Natural killer cell treated with Interleukin-12 subunit alpha and Interleukin-12 subunit beta and Interleukin-15 and Interleukin-18, amount 100 ng/mL, for 72 hours (primary cell): ENCODE data around the gene GRIK4. TPM values are rescaled to one million over a fixed set of nuclear protein-coding genes. Genes with fewer than 3 reads are reported as not detected.

Experiments used
- ATAC-seq, 2 donors: fragments of 150-1000 bp; cut with Tn5 transposase in 1 of 2; sonication (Bioruptor Pico), chemical (Tn5 transposase) in 1 of 2; 2 replicates each; pipeline ENCODE4 v1.10.0; 2021
- DNase-seq: peaks from one replicate; pipeline ENCODE4 v3.0.0; 2022; ENCODE audit warnings: low spot score
- H3K27ac Mint-ChIP-seq, 2 donors: 1 replicate in 1 of 2; 2 replicates in 1 of 2; pipeline ENCODE4 v1.8.0; 2022; ENCODE audit warnings: mixed read lengths in 2 of 2, mild to moderate bottlenecking in 1 of 2, moderate library complexity in 1 of 2
- H3K27me3 Mint-ChIP-seq, 2 donors: 1 replicate in 1 of 2; 2 replicates in 1 of 2; pipeline ENCODE4 v1.8.0; 2022; ENCODE audit warnings: mixed read lengths in 2 of 2
- H3K36me3 Mint-ChIP-seq: one replicate; pipeline ENCODE4 v1.8.0; 2022; ENCODE audit warnings: mixed read lengths
- H3K4me1 Mint-ChIP-seq, 2 donors: 1 replicate in 1 of 2; 2 replicates in 1 of 2; pipeline ENCODE4 v1.8.0; 2022; ENCODE audit warnings: low read depth in 2 of 2, mixed read lengths in 2 of 2, mild to moderate bottlenecking in 1 of 2
- H3K4me3 Mint-ChIP-seq: one replicate; pipeline ENCODE4 v1.8.0; 2022; ENCODE audit warnings: mixed read lengths
- H3K9me3 Mint-ChIP-seq: 2 replicates; pipeline ENCODE4 v1.8.0; 2022; ENCODE audit warnings: mixed read lengths
- total RNA-seq, 2 donors: library from RNA; stranded (reverse); gene quantifications; one replicate each; pipeline ENCODE4 v1.2.3, GENCODE V29; 2022

The GRIK4 gene
- total RNA-seq, 2 donors from 2014 or later = 1.4 to 1.8 TPM

DNA sequence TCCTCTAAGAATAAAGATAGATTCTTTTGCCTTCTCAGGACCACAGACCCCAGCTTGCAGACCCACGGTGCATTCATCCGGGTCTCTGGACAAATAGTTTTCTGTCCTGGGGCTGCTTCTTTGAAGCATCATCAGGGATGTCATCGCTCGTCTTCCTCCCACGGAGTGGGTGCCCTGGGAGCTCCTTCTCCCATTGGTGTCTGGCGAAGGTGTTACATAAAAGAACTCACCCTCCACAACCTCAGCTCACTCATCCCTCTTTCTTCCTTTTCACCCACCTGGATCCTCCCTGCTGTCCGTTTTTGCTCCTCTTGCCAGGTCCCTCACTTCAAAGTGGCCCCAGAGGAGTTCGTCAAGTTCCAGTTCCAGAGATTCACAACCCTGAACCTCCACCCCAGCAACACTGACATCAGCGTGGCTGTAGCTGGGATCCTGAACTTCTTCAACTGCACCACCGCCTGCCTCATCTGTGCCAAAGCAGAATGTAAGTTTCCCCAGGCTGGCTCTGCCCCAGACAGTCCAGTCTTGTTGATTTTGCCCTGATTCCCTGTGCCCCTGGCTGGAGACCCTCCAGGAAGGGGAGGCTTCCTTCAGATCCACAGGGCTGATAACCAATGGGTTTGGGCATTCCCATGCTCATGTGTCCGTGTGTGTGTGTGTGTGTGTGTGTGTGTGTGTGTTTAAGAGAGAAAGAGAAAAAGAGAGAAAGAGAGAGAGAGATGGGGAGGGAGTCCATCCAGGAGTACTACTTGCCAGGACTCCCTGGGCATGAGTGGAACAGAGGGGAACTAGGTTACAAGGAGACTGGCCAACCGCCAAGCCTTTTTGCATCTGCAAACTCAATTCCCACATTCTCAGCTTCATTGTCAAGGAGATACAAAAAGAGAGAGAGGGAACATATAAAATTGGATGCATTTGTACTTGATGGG, 308.2 kb downstream of the GRIK4 start:
- no peak for ATAC-seq

DNA sequence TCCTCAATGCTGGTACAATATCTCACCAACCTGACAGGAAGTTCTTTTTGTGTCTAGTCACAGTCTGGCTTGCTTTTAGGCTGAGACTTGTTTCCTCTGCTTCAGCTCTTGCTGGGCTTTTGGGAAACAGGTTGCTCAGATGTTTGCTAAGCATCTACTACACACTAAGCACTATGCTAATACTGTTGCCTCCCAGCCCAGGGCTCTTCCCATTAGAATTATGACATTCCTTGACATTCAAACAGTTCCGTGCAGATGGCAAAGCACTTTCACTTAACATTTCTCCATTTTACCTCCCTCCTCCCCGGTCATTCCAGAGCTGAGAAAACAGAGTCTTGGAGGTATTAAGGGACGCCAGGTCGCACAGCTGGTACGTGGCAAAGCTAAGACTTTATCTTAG, 311.6 kb downstream of the GRIK4 start:
- peaks cover 5 to 6% of the 10 kb centered on the region in 2 donors for H3K27me3 Mint-ChIP-seq
- no peak overlapping the region for H3K4me3 Mint-ChIP-seq
- H3K36me3 Mint-ChIP-seq = no peaks in the 10 kb centered on the region
- no peak for DNase-seq
- ATAC-seq = no peak
- H3K27ac Mint-ChIP-seq = peak overlapping the region in 1 of 2 donors; percentile 2
- peaks cover 21 to 29% of the 10 kb centered on the region in 2 donors for H3K4me1 Mint-ChIP-seq
- no peaks in the 10 kb centered on the region for H3K9me3 Mint-ChIP-seq

More for the DNA sequence above, 308.2 kb downstream of the GRIK4 start:
- Mint-ChIP-seq H3K27me3 (peaks cover 0 to 16% of the 10 kb centered on the region in 2 donors), H3K4me3 (peak overlapping the region; percentile 3), H3K9me3 (no peaks in the 10 kb centered on the region), H3K4me1 (peaks cover 22 to 41% of the 10 kb centered on the region in 2 donors), H3K36me3 (no peaks in the 10 kb centered on the region), H3K27ac (peak overlapping the region; percentile 38 to 64)
- DNase-seq = no peak

DNA sequence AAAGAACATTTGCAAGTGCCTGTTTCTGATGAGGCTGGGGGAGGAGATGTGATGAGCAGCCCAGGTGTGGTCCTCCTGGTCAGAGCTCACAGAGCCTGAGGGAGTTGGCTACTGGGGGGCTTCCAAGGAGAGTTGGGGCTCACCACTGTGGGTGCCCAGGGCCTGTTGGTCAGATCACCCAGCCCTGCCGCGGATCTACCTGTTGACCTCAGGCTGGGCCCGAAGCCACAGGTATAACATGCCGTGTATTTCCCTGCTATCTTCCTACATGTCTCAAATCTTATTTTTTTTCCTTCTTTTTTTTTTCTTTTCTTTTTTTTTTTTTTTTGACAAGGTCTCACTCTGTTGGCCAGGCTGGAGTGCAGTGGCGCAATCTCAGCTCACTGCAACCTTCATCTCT, 312.7 kb downstream of the GRIK4 start:
- Mint-ChIP-seq H3K27me3 (peaks cover 6% of the 10 kb centered on the region in 2 donors), H3K36me3 (no peaks in the 10 kb centered on the region), H3K4me3 (no peak overlapping the region), H3K9me3 (no peaks in the 10 kb centered on the region), H3K27ac (peak overlapping the region; percentile 2 to 49), H3K4me1 (peaks cover 19 to 22% of the 10 kb centered on the region in 2 donors)
- no peak for DNase-seq
- no peak for ATAC-seq

DNA sequence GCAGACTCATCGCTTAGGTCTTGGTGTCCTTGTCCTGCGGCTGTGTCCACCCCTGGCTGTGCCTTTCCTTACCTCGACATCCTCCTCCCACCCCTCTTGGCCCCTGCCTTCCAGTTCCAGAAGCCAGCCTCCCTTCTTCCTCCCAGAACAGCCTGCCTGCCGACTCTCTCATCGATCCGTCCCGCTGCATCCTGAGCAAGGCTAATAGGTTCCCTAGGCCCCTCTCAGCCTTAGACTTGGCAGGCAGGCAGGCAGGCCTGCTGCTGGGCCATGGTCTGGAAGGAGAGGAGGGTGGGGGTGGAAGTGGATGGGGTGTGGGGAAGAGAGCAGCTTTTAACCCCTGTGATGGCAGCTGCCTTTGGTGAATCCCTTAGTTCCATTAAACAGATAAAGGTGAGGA, 315.6 kb downstream of the GRIK4 start:
- Mint-ChIP-seq H3K36me3 (no peaks in the 10 kb centered on the region), H3K4me3 (no peak overlapping the region), H3K4me1 (peaks cover 8 to 11% of the 10 kb centered on the region in 2 donors), H3K27ac (peak overlapping the region in 1 of 2 donors; percentile 68), H3K27me3 (peaks cover 0 to 6% of the 10 kb centered on the region in 2 donors), H3K9me3 (no peaks in the 10 kb centered on the region)
- DNase-seq = no peak
- no peak for ATAC-seq

DNA sequence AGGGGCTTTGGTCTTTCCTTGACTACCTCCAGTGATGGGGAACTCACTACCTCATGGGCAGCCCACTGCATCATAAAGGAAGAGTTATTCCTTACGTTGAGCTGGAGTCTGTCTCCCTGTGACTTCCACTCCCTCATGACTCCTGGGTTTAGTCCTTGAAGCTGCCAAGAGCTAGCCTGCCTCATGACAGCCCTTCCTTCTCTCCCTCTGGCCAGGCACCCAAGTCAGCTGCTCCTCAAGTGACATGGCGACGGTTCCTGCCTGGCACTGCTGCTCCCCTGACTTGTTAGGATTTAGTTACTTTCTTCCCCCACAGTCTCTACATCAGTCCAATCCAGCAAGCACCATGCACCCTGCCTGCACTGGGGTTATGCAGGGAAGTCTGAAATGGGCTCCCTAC, 316.3 kb downstream of the GRIK4 start:
- no peak overlapping the region for H3K4me3 Mint-ChIP-seq
- H3K36me3 Mint-ChIP-seq = no peaks in the 10 kb centered on the region
- H3K4me1 Mint-ChIP-seq = peaks cover 8 to 11% of the 10 kb centered on the region in 2 donors
- H3K27me3 Mint-ChIP-seq = peaks cover 0 to 6% of the 10 kb centered on the region in 2 donors
- ATAC-seq (no peak), DNase-seq (no peak)
- H3K9me3 Mint-ChIP-seq = no peaks in the 10 kb centered on the region
- no peak overlapping the region for H3K27ac Mint-ChIP-seq

DNA sequence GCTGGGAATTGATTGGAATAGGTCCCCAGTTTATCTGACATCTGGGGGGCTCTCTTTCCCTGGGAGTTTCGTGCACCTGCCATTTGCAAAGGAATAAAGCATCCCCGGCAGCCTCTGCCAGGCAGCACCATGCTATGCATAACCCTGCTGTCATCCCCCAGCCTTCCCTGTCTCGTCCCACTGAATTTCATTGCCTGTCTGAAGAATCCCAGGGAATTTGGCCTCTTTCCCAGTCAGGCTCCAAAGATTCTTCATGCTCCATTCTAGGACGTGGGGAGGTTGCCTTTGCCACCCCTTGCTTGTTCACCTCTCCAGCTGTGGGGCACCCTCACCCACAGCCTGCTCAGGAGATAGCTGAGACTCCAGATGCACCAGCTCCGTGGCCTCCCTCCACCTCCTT, 317.3 kb downstream of the GRIK4 start:
- no peak for DNase-seq
- Mint-ChIP-seq H3K9me3 (no peaks in the 10 kb centered on the region), H3K4me1 (peaks cover 3 to 7% of the 10 kb centered on the region in 2 donors), H3K27ac (no peak overlapping the region), H3K4me3 (no peak overlapping the region), H3K27me3 (peaks cover 3 to 6% of the 10 kb centered on the region in 2 donors), H3K36me3 (no peaks in the 10 kb centered on the region)
- no peak for ATAC-seq

DNA sequence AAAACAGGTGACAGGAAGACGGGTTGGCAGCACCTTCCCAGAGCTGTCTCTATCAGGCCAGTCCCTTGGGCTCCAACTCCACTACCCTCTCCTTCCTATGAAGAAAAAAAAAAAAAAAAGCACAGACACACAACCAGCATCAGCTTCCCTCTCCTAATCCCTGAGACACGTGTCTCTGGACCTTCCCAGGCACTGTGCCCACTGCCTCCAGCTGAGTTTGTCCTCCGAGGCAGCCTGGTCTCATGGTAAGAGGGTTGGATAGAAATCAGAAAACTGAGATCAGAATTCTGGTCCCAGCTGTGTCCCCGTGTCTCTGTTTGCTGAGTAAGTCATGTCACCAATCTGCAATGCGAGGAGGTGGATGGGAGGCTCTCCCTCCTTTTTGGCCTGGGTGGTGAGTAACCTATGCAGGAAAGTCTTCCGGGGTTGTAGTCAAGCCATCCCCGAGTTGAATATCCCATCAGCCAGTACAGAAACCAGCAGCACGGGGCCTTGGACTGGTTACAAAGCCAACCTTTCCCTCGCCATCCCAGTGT, 318.6 kb downstream of the GRIK4 start:
- Mint-ChIP-seq H3K27ac (no peak overlapping the region), H3K4me1 (peaks cover 0 to 7% of the 10 kb centered on the region in 2 donors), H3K36me3 (no peaks in the 10 kb centered on the region), H3K27me3 (peaks cover 3 to 6% of the 10 kb centered on the region in 2 donors), H3K4me3 (no peak overlapping the region), H3K9me3 (no peaks in the 10 kb centered on the region)
- no peak for ATAC-seq
- no peak for DNase-seq

DNA sequence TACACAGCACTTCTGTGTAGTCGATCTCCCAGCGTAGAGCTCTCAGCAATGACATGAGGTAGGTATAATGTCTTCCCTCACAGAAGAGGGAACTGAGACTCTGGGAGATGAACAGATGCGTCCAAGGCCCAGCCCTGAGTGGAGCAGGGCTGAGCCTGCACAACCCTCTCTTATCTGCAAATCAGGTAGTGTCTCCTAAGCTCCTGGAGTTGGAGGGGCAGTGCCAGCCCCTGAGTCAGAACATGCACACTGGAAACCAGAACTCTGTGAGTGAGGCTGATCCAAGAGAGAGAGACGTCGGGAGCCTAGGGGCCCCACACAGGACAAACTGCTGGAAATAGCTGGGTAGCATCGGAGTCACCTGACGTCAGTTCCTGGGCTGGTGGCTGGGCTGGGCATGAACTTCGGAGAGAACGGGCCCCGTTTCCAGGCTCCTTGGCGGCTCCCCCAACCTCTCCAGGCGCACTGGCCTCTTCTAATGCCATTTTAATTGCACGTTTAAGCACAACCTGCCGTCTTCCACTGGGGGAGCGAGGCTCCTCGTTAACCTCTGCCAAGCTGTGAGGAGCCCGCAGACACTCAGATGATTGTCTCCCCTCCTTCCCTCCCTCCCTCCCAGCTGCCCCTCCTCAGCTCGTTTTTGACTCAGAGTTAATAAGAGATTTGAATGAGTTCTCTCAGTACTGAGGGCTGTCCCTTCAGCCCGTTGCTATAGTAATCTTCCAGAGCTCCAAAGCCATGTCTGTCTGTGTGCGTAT, 321.1 kb downstream of the GRIK4 start:
- H3K27me3 Mint-ChIP-seq = peaks cover 5 to 6% of the 10 kb centered on the region in 2 donors
- H3K4me1 Mint-ChIP-seq = peaks cover 14 to 19% of the 10 kb centered on the region in 2 donors
- no peaks in the 10 kb centered on the region for H3K36me3 Mint-ChIP-seq
- H3K27ac Mint-ChIP-seq = no peak overlapping the region
- ATAC-seq (peak in 1 of 2 donors; percentile 11), DNase-seq (no peak)
- H3K9me3 Mint-ChIP-seq = no peaks in the 10 kb centered on the region
- no peak overlapping the region for H3K4me3 Mint-ChIP-seq

DNA sequence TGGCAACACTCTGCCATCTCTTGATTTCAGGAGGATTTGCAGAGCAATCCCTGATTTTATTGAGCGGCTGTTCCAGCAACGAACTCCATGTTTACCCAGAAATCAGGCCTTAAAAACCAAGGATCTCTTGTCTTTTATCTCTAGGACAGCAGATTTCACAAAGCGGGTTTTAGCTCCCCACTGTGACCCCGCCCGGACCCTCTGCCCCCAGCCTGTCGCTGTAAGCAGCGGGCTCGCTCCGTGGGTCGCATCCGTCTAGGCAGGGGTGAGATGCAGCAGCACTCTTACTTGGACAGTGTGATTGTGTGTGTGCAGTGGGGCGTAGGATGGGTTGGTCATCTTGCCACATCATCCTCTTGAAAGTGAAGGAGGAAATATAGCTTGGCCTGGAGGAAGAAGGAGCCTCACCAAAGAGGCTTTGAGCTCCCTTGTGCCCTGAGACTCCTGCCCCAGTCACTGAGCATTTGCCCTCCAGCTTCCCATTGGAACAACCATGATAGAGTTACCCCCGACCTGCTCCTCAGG, 323.2 kb downstream of the GRIK4 start:
- no peak overlapping the region for H3K27ac Mint-ChIP-seq
- peaks cover 17 to 23% of the 10 kb centered on the region in 2 donors for H3K4me1 Mint-ChIP-seq
- H3K27me3 Mint-ChIP-seq = peaks cover 0 to 6% of the 10 kb centered on the region in 2 donors
- H3K4me3 Mint-ChIP-seq = no peak overlapping the region
- H3K36me3 Mint-ChIP-seq = no peaks in the 10 kb centered on the region
- ATAC-seq (no peak), DNase-seq (no peak)
- no peaks in the 10 kb centered on the region for H3K9me3 Mint-ChIP-seq

DNA sequence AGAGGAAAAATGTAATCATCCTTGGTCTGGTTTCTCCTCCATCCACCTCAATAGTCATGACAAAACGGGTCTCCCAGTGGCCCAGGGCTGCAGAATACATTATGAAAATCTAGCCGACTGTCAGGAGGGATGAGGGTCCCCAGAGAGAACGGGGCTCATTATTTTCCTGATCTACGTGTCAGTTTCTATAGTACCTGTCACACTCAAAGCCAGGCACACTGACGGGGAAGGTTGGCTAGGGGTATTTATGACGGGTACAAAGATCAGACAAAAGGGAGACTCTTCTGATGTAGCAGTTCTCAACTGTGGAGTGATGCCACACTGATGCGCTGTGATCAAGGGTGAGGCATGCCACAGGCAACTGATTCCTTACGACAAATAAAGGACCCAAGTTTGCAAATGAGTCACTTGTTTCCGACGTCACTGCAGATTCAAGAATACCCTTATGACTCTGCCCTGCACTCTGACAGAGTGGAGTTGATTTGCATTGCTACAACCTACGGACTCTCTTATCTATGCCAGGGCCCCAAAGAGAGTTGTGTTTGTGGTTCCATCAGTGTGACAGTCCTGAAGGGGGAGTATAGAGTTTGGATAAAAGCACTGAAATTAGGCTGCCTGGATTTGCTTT, 324.2 kb downstream of the GRIK4 start:
- Mint-ChIP-seq H3K9me3 (no peaks in the 10 kb centered on the region), H3K27ac (peak overlapping the region; percentile 36 to 52), H3K27me3 (peaks cover 0 to 6% of the 10 kb centered on the region in 2 donors), H3K4me3 (peak overlapping the region; percentile 6), H3K4me1 (peaks cover 27 to 29% of the 10 kb centered on the region in 2 donors), H3K36me3 (no peaks in the 10 kb centered on the region)
- ATAC-seq (peak in 1 of 2 donors; percentile 91), DNase-seq (no peak)

DNA sequence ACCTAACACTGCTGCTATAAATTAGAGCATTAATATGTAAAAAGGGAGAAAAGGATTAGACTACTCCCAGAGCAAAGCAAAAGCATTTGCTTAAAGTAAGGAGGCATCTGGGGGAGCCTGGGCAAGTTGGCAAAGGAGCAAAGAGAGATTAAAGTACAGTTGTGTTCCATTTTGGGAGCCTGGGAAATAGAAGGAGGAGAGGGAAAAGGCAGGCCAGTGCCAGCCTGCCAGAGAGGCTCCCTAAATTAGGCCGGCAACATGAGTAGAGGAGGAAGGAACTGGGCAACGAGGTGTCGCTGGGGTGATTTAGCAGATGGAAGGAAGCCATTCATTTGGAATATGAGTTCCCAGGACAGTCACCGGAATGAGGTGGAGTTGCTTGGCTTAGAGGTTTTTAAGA, 326.1 kb downstream of the GRIK4 start:
- no peak overlapping the region for H3K4me3 Mint-ChIP-seq
- ATAC-seq = no peak
- peaks cover 0 to 6% of the 10 kb centered on the region in 2 donors for H3K27me3 Mint-ChIP-seq
- H3K36me3 Mint-ChIP-seq = no peaks in the 10 kb centered on the region
- H3K27ac Mint-ChIP-seq = no peak overlapping the region
- H3K4me1 Mint-ChIP-seq = peaks cover 29 to 30% of the 10 kb centered on the region in 2 donors
- no peaks in the 10 kb centered on the region for H3K9me3 Mint-ChIP-seq
- no peak for DNase-seq

DNA sequence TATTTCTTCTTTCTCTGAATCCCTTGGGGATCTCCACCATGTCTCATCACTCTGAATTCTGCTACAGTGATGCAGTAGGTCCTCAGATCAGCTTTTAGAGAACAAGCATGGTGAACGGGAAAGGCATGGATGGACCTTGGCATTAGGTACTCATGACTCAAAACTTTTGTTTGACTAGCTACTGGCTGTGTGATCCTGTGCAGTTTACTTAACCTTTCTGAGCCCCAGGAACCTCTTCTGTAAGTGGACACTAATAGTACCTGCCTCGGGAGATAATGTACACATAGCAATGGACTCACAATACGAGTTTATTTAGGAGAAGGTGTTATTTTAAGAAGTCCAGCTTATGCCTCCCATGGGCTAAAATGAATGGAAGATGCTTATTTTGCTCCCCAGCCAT, 327.7 kb downstream of the GRIK4 start:
- H3K36me3 Mint-ChIP-seq = no peaks in the 10 kb centered on the region
- H3K4me3 Mint-ChIP-seq = no peak overlapping the region
- peaks cover 26 to 30% of the 10 kb centered on the region in 2 donors for H3K4me1 Mint-ChIP-seq
- H3K27me3 Mint-ChIP-seq = peaks cover 0 to 3% of the 10 kb centered on the region in 2 donors
- no peak for ATAC-seq
- no peaks in the 10 kb centered on the region for H3K9me3 Mint-ChIP-seq
- no peak for DNase-seq
- H3K27ac Mint-ChIP-seq = no peak overlapping the region

DNA sequence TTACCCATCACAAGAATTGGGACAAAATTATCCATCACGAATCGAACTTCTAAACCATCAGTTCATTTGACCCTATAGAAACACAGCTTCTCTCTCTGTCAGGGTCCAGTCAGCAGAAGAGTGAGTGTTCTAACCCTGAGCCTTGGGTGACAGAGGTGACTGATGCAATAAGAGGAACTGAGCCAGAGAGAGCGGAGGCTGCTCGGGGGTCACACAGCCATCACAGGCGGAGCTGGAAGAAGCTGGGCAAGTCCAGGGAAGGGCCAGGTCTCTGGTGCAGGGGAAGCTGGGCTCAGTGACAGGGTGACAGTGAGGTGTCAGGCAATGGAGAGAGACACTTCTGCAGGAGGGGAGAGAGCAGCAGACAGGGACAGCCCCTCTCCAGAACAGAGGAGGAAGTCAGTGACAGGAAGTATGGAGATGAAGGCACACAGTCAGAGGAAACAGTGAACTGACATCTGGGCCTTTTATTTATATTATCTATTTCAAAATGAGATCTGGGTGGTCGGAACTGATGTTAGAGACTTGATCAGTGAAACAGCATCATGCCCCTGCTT, 328.4 kb downstream of the GRIK4 start:
- Mint-ChIP-seq H3K4me1 (peaks cover 26 to 30% of the 10 kb centered on the region in 2 donors), H3K27ac (peak overlapping the region; percentile 29 to 59), H3K36me3 (no peaks in the 10 kb centered on the region), H3K9me3 (no peaks in the 10 kb centered on the region), H3K27me3 (peaks cover 0 to 3% of the 10 kb centered on the region in 2 donors), H3K4me3 (peak overlapping the region; percentile 49)
- ATAC-seq (peak; percentile 53 to 71), DNase-seq (no peak)
